HepG2 (cell line): Measurements from ENCODE around the gene CTNNBL1. TPM values are rescaled to one million over a fixed set of nuclear protein-coding genes. Genes with fewer than 3 reads are reported as not detected.

ENCODE experiments used
- CBX1 ChIP-seq: IDR thresholded peaks from one replicate; pipeline ENCODE4 v1.6.1; 2016; ENCODE audit warnings: antibody characterized with exemption, low read depth
- CEBPG ChIP-seq: IDR thresholded peaks from 2 replicates; pipeline ENCODE4 v1.6.1; 2016
- CHD4 ChIP-seq: fragments of 200-600 bp; sonication (generic); IDR thresholded peaks from 2 replicates; pipeline ENCODE4 v1.7.0; 2017; ENCODE audit warnings: mild to moderate bottlenecking, low read length, borderline replicate concordance
- ETV6 ChIP-seq: sonication (generic); formaldehyde crosslinking; conservative IDR thresholded peaks from 2 replicates; pipeline ENCODE4 v1.4.0; 2020; ENCODE audit warnings: missing genetic modification reagents
- PBX2 ChIP-seq: IDR thresholded peaks from 2 replicates; pipeline ENCODE4 v1.6.1; 2016; ENCODE audit warnings: control low read depth
- PITX1 ChIP-seq: sonication (generic); formaldehyde crosslinking; IDR thresholded peaks from 2 replicates; pipeline ENCODE4 v1.5.1; 2020; ENCODE audit warnings: mild to moderate bottlenecking, missing genetic modification reagents
- RARA ChIP-seq: IDR thresholded peaks from 2 replicates; pipeline ENCODE4 v1.6.1; 2016; ENCODE audit warnings: missing genetic modification reagents, missing compliant biosample characterization
- TBX2 ChIP-seq: sonication (generic); formaldehyde crosslinking; IDR thresholded peaks from 2 replicates; pipeline ENCODE4 v1.5.0; 2020; ENCODE audit warnings: missing genetic modification reagents, mild to moderate bottlenecking, borderline replicate concordance
- TGIF2 ChIP-seq: IDR thresholded peaks from 2 replicates; pipeline ENCODE4 v1.6.1; 2016; ENCODE audit warnings: control low read depth, missing compliant biosample characterization
- ZBTB33 ChIP-seq: sonication (generic); formaldehyde crosslinking; IDR thresholded peaks from 2 replicates; pipeline ENCODE4 v1.4.0; 2020; ENCODE audit warnings: missing genetic modification reagents
- ZMYM4 ChIP-seq: sonication (generic); formaldehyde crosslinking; IDR thresholded peaks from 2 replicates; pipeline ENCODE4 v1.8.1; 2023; ENCODE audit warnings: mild to moderate bottlenecking, missing genetic modification reagents
- ZNF292 ChIP-seq: sonication (generic); formaldehyde crosslinking; IDR thresholded peaks from 2 replicates; pipeline ENCODE4 v1.8.1; 2022; ENCODE audit warnings: mild to moderate bottlenecking, low read depth, missing genetic modification reagents, borderline replicate concordance
- polyA plus RNA-seq, 8 experiments: library from polyadenylated mRNA; depleted of rRNA in 3 of 8; stranded (reverse) in 7 of 8; unstranded in 1 of 8; fragments of >200 nt; fragmentation: Illumina TruSeq in 4 of 8; extraction: Trizol in 4 of 8; gene quantifications; 2 replicates each; pipeline versions ENCODE4 v1.2.1 to v1.2.3, GENCODE V29; 2011 to 2016; ENCODE audit warnings: low read depth in 4 of 8, missing spikeins in 1 of 8, mixed read lengths in 1 of 8; ENCODE audit not compliant: insufficient read depth in 1 of 8
- total RNA-seq, 5 experiments: library from RNA; depleted of rRNA; stranded (reverse); fragments of >200 nt; fragmentation: Illumina TruSeq; extraction: Trizol; gene quantifications; 2 replicates each; pipeline ENCODE4 v1.2.3, GENCODE V29; 2016; ENCODE audit warnings: low read depth in 1 of 5
- TF ChIP-seq, protein P1 (sequence below): sonication (generic); formaldehyde crosslinking; IDR thresholded peaks from 2 replicates; pipeline ENCODE4 v1.9.0; 2021; ENCODE audit warnings: mild to moderate bottlenecking, missing genetic modification reagents
- TF ChIP-seq, protein P2 (sequence below): IDR thresholded peaks from 2 replicates; pipeline ENCODE4 v1.4.0; 2020; ENCODE audit warnings: mild to moderate bottlenecking, missing genetic modification reagents

Gene CTNNBL1
- total and polyA plus RNA-seq, 2 of the 13 experiments (the other 11 are each of a cell fraction or from before 2014, with no cell fraction given) = 49.3 to 94.6 TPM

DNA sequence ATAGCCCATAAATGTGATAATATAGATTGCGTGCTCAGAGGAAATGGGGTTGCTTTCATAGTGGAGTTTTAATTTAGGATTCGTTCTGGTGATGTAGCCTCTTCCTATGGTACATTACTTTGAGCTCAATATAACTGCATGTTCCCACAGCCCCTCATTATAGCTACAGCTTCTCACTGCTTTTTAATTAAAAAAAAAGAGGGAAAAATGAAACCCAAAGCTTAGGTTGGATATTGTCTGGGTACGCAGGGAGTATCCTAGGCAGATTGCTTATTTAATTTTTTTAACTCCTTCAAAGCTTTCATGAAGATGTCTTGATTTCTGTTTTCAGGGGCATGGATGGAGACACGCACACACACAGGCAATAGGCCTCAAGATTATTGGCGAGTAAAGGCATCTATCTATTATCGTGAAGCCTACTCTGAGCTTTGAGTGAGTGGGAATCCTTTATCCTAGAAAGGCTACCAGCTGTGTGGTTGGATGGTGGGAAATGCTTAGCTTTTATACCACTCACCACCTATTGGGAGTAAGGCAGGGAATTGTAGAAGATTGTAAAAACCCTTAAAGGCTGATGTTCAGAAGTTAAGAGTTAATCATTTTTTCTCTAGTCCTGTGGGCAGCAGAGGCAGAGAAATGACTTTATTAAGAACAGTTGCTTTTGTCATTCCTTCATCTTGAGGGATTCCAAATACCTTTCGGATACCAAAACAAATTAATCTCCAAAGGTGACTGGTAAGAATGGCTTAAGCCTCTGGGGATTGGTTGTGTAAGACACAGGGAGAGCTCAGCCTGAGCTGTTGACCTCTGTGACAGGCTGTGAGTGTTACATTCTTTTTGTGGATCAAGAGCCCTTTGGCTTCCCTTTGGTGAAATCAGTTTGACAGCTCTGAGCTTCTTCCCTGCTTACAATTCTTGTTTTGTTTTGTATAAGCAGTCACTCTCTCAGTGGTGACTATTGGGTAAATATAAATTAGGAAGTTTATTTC, 33.4 kb downstream of the CTNNBL1 start (continued):
- TF ChIP-seq, protein P1, sequence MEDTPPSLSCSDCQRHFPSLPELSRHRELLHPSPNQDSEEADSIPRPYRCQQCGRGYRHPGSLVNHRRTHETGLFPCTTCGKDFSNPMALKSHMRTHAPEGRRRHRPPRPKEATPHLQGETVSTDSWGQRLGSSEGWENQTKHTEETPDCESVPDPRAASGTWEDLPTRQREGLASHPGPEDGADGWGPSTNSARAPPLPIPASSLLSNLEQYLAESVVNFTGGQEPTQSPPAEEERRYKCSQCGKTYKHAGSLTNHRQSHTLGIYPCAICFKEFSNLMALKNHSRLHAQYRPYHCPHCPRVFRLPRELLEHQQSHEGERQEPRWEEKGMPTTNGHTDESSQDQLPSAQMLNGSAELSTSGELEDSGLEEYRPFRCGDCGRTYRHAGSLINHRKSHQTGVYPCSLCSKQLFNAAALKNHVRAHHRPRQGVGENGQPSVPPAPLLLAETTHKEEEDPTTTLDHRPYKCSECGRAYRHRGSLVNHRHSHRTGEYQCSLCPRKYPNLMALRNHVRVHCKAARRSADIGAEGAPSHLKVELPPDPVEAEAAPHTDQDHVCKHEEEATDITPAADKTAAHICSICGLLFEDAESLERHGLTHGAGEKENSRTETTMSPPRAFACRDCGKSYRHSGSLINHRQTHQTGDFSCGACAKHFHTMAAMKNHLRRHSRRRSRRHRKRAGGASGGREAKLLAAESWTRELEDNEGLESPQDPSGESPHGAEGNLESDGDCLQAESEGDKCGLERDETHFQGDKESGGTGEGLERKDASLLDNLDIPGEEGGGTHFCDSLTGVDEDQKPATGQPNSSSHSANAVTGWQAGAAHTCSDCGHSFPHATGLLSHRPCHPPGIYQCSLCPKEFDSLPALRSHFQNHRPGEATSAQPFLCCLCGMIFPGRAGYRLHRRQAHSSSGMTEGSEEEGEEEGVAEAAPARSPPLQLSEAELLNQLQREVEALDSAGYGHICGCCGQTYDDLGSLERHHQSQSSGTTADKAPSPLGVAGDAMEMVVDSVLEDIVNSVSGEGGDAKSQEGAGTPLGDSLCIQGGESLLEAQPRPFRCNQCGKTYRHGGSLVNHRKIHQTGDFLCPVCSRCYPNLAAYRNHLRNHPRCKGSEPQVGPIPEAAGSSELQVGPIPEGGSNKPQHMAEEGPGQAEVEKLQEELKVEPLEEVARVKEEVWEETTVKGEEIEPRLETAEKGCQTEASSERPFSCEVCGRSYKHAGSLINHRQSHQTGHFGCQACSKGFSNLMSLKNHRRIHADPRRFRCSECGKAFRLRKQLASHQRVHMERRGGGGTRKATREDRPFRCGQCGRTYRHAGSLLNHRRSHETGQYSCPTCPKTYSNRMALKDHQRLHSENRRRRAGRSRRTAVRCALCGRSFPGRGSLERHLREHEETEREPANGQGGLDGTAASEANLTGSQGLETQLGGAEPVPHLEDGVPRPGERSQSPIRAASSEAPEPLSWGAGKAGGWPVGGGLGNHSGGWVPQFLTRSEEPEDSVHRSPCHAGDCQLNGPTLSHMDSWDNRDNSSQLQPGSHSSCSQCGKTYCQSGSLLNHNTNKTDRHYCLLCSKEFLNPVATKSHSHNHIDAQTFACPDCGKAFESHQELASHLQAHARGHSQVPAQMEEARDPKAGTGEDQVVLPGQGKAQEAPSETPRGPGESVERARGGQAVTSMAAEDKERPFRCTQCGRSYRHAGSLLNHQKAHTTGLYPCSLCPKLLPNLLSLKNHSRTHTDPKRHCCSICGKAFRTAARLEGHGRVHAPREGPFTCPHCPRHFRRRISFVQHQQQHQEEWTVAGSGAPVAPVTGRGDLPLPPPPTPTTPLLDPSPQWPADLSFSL (CRISPR knock-in tag) = 0 out of 2 replicates have a peak, but pooled peaks have one; percentile 39
- TF ChIP-seq TBX2 (CRISPR knock-in tag) (0 out of 2 replicates have a peak, but pooled peaks have one; percentile 31), PBX2 (CRISPR knock-in tag) (peak; percentile 41), ETV6 (CRISPR knock-in tag) (no peak), PITX1 (CRISPR knock-in tag) (peak; percentile 45; the same call in 1 of the 2 replicates), ZBTB33 (CRISPR knock-in tag) (no peak), TGIF2 (CRISPR knock-in tag) (peak; percentile 78; the same call in 1 of the 2 replicates), ZMYM4 (peak; percentile 1; the same call in 1 of the 2 replicates), RARA (0 out of 2 replicates have a peak, but pooled peaks have one; percentile 25), CEBPG (CRISPR knock-in tag) (peak; percentile 80), ZNF292 (CRISPR knock-in tag) (peak; percentile 90), CBX1 (no peak), CHD4 (no peak)
- TF ChIP-seq, protein P2, sequence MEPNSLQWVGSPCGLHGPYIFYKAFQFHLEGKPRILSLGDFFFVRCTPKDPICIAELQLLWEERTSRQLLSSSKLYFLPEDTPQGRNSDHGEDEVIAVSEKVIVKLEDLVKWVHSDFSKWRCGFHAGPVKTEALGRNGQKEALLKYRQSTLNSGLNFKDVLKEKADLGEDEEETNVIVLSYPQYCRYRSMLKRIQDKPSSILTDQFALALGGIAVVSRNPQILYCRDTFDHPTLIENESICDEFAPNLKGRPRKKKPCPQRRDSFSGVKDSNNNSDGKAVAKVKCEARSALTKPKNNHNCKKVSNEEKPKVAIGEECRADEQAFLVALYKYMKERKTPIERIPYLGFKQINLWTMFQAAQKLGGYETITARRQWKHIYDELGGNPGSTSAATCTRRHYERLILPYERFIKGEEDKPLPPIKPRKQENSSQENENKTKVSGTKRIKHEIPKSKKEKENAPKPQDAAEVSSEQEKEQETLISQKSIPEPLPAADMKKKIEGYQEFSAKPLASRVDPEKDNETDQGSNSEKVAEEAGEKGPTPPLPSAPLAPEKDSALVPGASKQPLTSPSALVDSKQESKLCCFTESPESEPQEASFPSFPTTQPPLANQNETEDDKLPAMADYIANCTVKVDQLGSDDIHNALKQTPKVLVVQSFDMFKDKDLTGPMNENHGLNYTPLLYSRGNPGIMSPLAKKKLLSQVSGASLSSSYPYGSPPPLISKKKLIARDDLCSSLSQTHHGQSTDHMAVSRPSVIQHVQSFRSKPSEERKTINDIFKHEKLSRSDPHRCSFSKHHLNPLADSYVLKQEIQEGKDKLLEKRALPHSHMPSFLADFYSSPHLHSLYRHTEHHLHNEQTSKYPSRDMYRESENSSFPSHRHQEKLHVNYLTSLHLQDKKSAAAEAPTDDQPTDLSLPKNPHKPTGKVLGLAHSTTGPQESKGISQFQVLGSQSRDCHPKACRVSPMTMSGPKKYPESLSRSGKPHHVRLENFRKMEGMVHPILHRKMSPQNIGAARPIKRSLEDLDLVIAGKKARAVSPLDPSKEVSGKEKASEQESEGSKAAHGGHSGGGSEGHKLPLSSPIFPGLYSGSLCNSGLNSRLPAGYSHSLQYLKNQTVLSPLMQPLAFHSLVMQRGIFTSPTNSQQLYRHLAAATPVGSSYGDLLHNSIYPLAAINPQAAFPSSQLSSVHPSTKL (CRISPR knock-in tag) = peak; percentile 27; the same call in 1 of the 2 replicates
